ENCODE measurements around the gene NF1.

DNA sequence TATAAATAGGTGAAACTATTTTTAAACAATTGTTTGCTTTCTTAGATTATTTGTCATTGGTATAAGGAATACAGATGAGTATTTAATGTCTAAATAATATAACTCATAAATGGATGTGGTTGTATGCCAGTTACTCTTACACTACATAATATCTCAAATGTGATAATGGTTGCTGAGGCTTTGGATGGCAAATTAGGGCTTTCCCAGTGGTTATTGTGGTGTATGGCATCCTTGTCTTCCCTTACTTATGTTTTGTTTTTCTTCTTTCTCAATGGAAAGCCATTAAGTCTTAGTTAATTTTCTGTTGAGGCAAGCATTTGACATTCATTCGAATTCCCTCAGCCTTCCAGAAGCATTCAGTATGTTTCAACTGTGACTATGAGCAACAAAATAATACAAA is 191.8 kb downstream of the NF1 start:
- TF ChIP-seq POLR2A (IDR thresholded peaks at IDR 0.05; ENCODE audit: low read length) = no peak
- TF ChIP-seq, protein P1, sequence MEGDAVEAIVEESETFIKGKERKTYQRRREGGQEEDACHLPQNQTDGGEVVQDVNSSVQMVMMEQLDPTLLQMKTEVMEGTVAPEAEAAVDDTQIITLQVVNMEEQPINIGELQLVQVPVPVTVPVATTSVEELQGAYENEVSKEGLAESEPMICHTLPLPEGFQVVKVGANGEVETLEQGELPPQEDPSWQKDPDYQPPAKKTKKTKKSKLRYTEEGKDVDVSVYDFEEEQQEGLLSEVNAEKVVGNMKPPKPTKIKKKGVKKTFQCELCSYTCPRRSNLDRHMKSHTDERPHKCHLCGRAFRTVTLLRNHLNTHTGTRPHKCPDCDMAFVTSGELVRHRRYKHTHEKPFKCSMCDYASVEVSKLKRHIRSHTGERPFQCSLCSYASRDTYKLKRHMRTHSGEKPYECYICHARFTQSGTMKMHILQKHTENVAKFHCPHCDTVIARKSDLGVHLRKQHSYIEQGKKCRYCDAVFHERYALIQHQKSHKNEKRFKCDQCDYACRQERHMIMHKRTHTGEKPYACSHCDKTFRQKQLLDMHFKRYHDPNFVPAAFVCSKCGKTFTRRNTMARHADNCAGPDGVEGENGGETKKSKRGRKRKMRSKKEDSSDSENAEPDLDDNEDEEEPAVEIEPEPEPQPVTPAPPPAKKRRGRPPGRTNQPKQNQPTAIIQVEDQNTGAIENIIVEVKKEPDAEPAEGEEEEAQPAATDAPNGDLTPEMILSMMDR (IDR thresholded peaks at IDR 0.05) = no peak
- TF ChIP-seq, protein P2, sequence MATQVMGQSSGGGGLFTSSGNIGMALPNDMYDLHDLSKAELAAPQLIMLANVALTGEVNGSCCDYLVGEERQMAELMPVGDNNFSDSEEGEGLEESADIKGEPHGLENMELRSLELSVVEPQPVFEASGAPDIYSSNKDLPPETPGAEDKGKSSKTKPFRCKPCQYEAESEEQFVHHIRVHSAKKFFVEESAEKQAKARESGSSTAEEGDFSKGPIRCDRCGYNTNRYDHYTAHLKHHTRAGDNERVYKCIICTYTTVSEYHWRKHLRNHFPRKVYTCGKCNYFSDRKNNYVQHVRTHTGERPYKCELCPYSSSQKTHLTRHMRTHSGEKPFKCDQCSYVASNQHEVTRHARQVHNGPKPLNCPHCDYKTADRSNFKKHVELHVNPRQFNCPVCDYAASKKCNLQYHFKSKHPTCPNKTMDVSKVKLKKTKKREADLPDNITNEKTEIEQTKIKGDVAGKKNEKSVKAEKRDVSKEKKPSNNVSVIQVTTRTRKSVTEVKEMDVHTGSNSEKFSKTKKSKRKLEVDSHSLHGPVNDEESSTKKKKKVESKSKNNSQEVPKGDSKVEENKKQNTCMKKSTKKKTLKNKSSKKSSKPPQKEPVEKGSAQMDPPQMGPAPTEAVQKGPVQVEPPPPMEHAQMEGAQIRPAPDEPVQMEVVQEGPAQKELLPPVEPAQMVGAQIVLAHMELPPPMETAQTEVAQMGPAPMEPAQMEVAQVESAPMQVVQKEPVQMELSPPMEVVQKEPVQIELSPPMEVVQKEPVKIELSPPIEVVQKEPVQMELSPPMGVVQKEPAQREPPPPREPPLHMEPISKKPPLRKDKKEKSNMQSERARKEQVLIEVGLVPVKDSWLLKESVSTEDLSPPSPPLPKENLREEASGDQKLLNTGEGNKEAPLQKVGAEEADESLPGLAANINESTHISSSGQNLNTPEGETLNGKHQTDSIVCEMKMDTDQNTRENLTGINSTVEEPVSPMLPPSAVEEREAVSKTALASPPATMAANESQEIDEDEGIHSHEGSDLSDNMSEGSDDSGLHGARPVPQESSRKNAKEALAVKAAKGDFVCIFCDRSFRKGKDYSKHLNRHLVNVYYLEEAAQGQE (IDR thresholded peaks at IDR 0.05) = no peak
- TF ChIP-seq HDAC2 (IDR thresholded peaks at IDR 0.05) = no peak
- TF ChIP-seq EP300 (IDR thresholded peaks at IDR 0.05) = no peak
- TF ChIP-seq PHF8 (IDR thresholded peaks at IDR 0.05; ENCODE audit: borderline replicate concordance, low read depth) = no peak
- TF ChIP-seq KDM5A (IDR thresholded peaks at IDR 0.05) = no peak
- no peak for TF ChIP-seq JUN (IDR thresholded peaks at IDR 0.05)
- TF ChIP-seq, protein P3, sequence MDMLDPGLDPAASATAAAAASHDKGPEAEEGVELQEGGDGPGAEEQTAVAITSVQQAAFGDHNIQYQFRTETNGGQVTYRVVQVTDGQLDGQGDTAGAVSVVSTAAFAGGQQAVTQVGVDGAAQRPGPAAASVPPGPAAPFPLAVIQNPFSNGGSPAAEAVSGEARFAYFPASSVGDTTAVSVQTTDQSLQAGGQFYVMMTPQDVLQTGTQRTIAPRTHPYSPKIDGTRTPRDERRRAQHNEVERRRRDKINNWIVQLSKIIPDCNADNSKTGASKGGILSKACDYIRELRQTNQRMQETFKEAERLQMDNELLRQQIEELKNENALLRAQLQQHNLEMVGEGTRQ (IDR thresholded peaks at IDR 0.05) = no peak
- TF ChIP-seq, protein P4, sequence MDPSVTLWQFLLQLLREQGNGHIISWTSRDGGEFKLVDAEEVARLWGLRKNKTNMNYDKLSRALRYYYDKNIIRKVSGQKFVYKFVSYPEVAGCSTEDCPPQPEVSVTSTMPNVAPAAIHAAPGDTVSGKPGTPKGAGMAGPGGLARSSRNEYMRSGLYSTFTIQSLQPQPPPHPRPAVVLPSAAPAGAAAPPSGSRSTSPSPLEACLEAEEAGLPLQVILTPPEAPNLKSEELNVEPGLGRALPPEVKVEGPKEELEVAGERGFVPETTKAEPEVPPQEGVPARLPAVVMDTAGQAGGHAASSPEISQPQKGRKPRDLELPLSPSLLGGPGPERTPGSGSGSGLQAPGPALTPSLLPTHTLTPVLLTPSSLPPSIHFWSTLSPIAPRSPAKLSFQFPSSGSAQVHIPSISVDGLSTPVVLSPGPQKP (IDR thresholded peaks at IDR 0.05; ENCODE audit: low read depth, low read length) = no peak
- TF ChIP-seq MYC (IDR thresholded peaks at IDR 0.05; ENCODE audit: borderline replicate concordance, low read length) = no peak
- TF ChIP-seq, protein P5, sequence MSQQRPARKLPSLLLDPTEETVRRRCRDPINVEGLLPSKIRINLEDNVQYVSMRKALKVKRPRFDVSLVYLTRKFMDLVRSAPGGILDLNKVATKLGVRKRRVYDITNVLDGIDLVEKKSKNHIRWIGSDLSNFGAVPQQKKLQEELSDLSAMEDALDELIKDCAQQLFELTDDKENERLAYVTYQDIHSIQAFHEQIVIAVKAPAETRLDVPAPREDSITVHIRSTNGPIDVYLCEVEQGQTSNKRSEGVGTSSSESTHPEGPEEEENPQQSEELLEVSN (IDR thresholded peaks at IDR 0.05; ENCODE audit: borderline replicate concordance, low read depth) = no peak
